ENCODE measurements around the gene SET. TPM values are rescaled to one million over a fixed set of nuclear protein-coding genes. Genes with fewer than 3 reads are reported as not detected.

The SET gene
- total and polyA plus RNA-seq, 2 of the 13 experiments (the other 11 are each of a cell fraction or from before 2014, with no cell fraction given) = 94.2 to 611 TPM

DNA sequence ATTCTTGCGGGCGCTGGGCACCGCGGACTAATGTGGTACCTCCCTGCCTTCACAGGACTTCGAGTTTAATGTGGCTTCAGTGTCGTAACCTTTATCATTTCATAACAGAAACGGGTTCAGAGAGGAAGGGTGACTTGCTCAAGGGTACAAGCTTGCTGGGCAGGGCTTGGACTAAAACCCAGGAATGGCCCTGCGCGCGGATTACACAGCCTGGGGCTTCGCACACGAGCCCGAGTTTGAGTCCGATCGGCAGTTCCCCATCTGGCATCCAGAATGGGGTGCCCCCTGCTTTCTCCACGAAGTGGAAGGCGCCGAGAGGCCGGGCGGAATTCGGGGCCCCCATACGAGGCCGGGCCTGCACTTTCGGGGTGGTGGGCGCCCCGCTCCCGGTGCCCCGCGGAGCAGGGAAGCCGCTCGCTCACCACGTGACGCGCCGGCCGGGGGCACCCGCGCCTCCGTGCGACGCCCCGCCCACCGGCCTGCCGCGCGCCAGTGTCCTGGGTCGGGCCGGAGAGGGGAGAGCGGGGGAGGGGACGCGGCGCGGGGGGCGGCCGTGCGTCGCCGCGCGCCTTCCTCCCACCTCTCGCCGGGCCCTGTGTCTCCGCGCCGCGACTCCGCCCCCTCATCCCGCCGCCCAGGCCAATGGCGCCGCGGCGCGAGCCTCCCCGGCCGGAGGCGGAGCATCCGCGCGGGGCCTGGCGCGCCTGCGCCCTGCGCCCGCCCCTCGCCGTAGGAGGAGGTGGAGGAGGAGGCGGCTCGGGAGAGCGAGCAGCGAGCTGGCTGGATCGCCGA, at the start of gene SET (continued):
- TF ChIP-seq ZNF782 (CRISPR knock-in tag; IDR thresholded peaks at IDR 0.05; ENCODE audit: borderline replicate concordance) = 0 out of 2 replicates have a peak, but pooled peaks have one; percentile 23

DNA sequence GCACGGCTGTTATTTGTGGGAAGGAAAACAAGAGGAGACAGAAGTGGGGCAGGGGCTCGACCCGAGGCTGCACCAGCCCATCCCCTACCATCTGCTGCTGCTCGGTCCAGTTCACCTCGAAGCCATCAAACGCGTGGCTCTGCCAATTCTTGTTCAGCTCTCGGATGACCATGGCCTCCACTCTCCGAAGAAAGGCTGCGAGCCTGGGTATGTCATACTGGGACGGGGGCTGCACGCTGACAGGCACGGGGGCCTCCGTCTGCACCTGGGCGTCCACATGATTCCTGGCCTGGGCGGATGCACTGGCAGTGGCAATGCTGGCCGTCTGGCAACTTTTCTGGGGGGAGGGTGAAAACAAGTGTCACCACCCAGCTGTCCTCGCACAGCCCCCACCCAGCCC, 48.4 kb upstream of the SET start:
- Histone ChIP-seq H3K27ac (ENCODE audit: extremely low read length, insufficient read depth, low read length) (no peak overlapping the region), H3K79me2 (ENCODE audit: insufficient read depth, low read length) (no peaks in the 10 kb centered on the region), H3K9ac (ENCODE audit: insufficient read depth, low read depth, low read length) (no peak overlapping the region), H3K4me2 (ENCODE audit: low read depth, low read length) (no peak overlapping the region), H4K20me1 (ENCODE audit: insufficient read depth, low read length) (no peaks in the 10 kb centered on the region), H3K9me3 (ENCODE audit: low read length) (no peaks in the 10 kb centered on the region), H3K4me1 (ENCODE audit: insufficient read depth, low read length) (peaks cover 13% of the 10 kb centered on the region), H3K27me3 (ENCODE audit: control insufficient read depth in 1 of 2, insufficient read depth in 2 of 2, low read length in 2 of 2) (no peaks in the 10 kb centered on the region), H2AFZ (ENCODE audit: low read length) (no peak overlapping the region), H3K36me3 (replicated peaks in 1 of 2; ENCODE audit: control insufficient read depth in 1 of 2, insufficient read depth in 2 of 2, low read length in 2 of 2) (peaks cover 5 to 9% of the 10 kb centered on the region in 2 experiments; a peak in 2 of 5 replicates), H3K4me3 (replicated peaks in 1 of 3; ENCODE audit: insufficient read depth in 1 of 3, low read depth in 2 of 3, low read length in 3 of 3) (no peak overlapping the region)
- intact Hi-C loops (cut with micrococcal nuclease; ENCODE audit: unreplicated experiment) (no loop called here), in situ Hi-C loops (cut with HindIII; ENCODE audit: extremely low pct_ligation_motif_present, low pct_unique_long_range_greater_than_20kb) (no loop called here)
- CTCF ChIA-PET (ENCODE audit: low intra/inter-chr PET ratio, low total read pairs) = no interaction called here
- FAIRE-seq (no peak), DNase-seq (ENCODE audit: low spot score) (no peak), ATAC-seq (no peak)
- 98% methylated on average over 8 of the region's 18 CpGs for WGBS (ENCODE audit: low lambda C conversion rate)
- POLR2A ChIA-PET = no interaction called here
- no TSS peak for BruUV-seq (replicated peaks)
- TF ChIP-seq, protein P1, sequence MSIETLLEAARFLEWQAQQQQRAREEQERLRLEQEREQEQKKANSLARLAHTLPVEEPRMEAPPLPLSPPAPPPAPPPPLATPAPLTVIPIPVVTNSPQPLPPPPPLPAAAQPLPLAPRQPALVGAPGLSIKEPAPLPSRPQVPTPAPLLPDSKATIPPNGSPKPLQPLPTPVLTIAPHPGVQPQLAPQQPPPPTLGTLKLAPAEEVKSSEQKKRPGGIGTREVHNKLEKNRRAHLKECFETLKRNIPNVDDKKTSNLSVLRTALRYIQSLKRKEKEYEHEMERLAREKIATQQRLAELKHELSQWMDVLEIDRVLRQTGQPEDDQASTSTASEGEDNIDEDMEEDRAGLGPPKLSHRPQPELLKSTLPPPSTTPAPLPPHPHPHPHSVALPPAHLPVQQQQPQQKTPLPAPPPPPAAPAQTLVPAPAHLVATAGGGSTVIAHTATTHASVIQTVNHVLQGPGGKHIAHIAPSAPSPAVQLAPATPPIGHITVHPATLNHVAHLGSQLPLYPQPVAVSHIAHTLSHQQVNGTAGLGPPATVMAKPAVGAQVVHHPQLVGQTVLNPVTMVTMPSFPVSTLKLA (IDR thresholded peaks at IDR 0.05) = no peak
- no peak for TF ChIP-seq ZNF777 (CRISPR knock-in tag; IDR thresholded peaks at IDR 0.05)
- TF ChIP-seq, protein P2, sequence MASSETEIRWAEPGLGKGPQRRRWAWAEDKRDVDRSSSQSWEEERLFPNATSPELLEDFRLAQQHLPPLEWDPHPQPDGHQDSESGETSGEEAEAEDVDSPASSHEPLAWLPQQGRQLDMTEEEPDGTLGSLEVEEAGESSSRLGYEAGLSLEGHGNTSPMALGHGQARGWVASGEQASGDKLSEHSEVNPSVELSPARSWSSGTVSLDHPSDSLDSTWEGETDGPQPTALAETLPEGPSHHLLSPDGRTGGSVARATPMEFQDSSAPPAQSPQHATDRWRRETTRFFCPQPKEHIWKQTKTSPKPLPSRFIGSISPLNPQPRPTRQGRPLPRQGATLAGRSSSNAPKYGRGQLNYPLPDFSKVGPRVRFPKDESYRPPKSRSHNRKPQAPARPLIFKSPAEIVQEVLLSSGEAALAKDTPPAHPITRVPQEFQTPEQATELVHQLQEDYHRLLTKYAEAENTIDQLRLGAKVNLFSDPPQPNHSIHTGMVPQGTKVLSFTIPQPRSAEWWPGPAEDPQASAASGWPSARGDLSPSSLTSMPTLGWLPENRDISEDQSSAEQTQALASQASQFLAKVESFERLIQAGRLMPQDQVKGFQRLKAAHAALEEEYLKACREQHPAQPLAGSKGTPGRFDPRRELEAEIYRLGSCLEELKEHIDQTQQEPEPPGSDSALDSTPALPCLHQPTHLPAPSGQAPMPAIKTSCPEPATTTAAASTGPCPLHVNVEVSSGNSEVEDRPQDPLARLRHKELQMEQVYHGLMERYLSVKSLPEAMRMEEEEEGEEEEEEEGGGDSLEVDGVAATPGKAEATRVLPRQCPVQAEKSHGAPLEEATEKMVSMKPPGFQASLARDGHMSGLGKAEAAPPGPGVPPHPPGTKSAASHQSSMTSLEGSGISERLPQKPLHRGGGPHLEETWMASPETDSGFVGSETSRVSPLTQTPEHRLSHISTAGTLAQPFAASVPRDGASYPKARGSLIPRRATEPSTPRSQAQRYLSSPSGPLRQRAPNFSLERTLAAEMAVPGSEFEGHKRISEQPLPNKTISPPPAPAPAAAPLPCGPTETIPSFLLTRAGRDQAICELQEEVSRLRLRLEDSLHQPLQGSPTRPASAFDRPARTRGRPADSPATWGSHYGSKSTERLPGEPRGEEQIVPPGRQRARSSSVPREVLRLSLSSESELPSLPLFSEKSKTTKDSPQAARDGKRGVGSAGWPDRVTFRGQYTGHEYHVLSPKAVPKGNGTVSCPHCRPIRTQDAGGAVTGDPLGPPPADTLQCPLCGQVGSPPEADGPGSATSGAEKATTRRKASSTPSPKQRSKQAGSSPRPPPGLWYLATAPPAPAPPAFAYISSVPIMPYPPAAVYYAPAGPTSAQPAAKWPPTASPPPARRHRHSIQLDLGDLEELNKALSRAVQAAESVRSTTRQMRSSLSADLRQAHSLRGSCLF (CRISPR knock-in tag; IDR thresholded peaks at IDR 0.05; ENCODE audit: borderline replicate concordance) = no peak
- TF ChIP-seq, protein P3, sequence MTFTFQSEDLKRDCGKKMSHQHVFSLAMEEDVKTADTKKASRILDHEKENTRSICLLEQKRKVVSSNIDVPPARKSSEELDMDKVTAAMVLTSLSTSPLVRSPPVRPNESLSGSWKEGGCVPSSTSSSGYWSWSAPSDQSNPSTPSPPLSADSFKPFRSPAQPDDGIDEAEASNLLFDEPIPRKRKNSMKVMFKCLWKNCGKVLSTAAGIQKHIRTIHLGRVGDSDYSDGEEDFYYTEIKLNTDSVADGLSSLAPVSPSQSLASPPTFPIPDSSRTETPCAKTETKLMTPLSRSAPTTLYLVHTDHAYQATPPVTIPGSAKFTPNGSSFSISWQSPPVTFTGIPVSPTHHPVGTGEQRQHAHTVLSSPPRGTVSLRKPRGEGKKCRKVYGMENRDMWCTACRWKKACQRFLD (CRISPR knock-in tag; IDR thresholded peaks at IDR 0.05; ENCODE audit: borderline replicate concordance) = no peak
- TF ChIP-seq ZNF484 (CRISPR knock-in tag; IDR thresholded peaks at IDR 0.05; ENCODE audit: borderline replicate concordance, low read depth) = no peak
- no peak for TF ChIP-seq HDAC1 (CRISPR knock-in tag; IDR thresholded peaks at IDR 0.05)
- TF ChIP-seq, protein P4, sequence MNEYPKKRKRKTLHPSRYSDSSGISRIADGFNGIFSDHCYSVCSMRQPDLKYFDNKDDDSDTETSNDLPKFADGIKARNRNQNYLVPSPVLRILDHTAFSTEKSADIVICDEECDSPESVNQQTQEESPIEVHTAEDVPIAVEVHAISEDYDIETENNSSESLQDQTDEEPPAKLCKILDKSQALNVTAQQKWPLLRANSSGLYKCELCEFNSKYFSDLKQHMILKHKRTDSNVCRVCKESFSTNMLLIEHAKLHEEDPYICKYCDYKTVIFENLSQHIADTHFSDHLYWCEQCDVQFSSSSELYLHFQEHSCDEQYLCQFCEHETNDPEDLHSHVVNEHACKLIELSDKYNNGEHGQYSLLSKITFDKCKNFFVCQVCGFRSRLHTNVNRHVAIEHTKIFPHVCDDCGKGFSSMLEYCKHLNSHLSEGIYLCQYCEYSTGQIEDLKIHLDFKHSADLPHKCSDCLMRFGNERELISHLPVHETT (CRISPR knock-in tag; conservative IDR thresholded peaks at IDR 0.05) = no peak
- no peak for TF ChIP-seq CHCHD3 (CRISPR knock-in tag; IDR thresholded peaks at IDR 0.05)
- no peak for TF ChIP-seq BORCS8-MEF2B (CRISPR knock-in tag; IDR thresholded peaks at IDR 0.05)
- no peak for TF ChIP-seq KAT8 (CRISPR knock-in tag; IDR thresholded peaks at IDR 0.05)
- no peak for TF ChIP-seq ZBTB38 (CRISPR knock-in tag; IDR thresholded peaks at IDR 0.05)
- no peak for TF ChIP-seq EEA1 (CRISPR knock-in tag; IDR thresholded peaks at IDR 0.05; ENCODE audit: borderline replicate concordance)
